KMS-11 (cell line): ENCODE measurements around the gene STYX.

Experiments
- H2AFZ ChIP-seq: fragments of 200-600 bp; sonication (generic); 2 replicates; pipeline ENCODE4 v1.6.1; 2016; ENCODE audit warnings: antibody characterized with exemption, mixed run types, low read depth
- H3K27ac ChIP-seq: fragments of 200-600 bp; sonication (generic); 2 replicates; pipeline ENCODE4 v1.6.1; 2016; ENCODE audit warnings: mild to moderate bottlenecking, mixed run types
- H3K27me3 ChIP-seq: fragments of 200-600 bp; sonication (generic); 2 replicates; pipeline ENCODE4 v1.6.1; 2017; ENCODE audit warnings: mild to moderate bottlenecking, low read depth, mixed run types, moderate library complexity; ENCODE audit not compliant: insufficient read depth
- H3K36me3 ChIP-seq: fragments of 200-600 bp; sonication (generic); 2 replicates; pipeline ENCODE4 v1.6.1; 2017; ENCODE audit warnings: mild to moderate bottlenecking, mixed run types; ENCODE audit not compliant: insufficient read depth
- H3K4me1 ChIP-seq: fragments of 200-600 bp; sonication (generic); 2 replicates; pipeline ENCODE4 v1.6.1; 2016; ENCODE audit warnings: mild to moderate bottlenecking, low read depth, mixed run types; ENCODE audit not compliant: poor library complexity, severe bottlenecking
- H3K4me2 ChIP-seq: fragments of 200-600 bp; sonication (generic); 2 replicates; pipeline ENCODE4 v1.7.0; 2016; ENCODE audit warnings: mild to moderate bottlenecking, mixed run types
- H3K4me3 ChIP-seq: fragments of 200-600 bp; sonication (generic); IDR thresholded peaks from 2 replicates; pipeline ENCODE4 v1.6.1; 2017; ENCODE audit warnings: low read depth, low read length, mixed read lengths; ENCODE audit not compliant: insufficient read depth
- H3K79me2 ChIP-seq: fragments of 200-600 bp; sonication (generic); 2 replicates; pipeline ENCODE4 v1.6.1; 2016; ENCODE audit warnings: low read depth, mixed run types; ENCODE audit not compliant: insufficient read depth
- H3K9ac ChIP-seq: fragments of 200-600 bp; sonication (generic); 2 replicates; pipeline ENCODE4 v1.6.1; 2016; ENCODE audit warnings: mild to moderate bottlenecking, mixed run types
- H4K20me1 ChIP-seq: fragments of 200-600 bp; sonication (generic); 2 replicates; pipeline ENCODE4 v1.6.1; 2016; ENCODE audit warnings: mild to moderate bottlenecking, mixed run types; ENCODE audit not compliant: insufficient read depth
- TF ChIP-seq, protein P1 (sequence below): fragments of 200-600 bp; sonication (generic); conservative IDR thresholded peaks from 2 replicates; pipeline ENCODE4 v1.6.1; 2017; ENCODE audit warnings: low read depth, mild to moderate bottlenecking, antibody characterized with exemption, low read length, moderate library complexity, mixed read lengths

Gene STYX

DNA sequence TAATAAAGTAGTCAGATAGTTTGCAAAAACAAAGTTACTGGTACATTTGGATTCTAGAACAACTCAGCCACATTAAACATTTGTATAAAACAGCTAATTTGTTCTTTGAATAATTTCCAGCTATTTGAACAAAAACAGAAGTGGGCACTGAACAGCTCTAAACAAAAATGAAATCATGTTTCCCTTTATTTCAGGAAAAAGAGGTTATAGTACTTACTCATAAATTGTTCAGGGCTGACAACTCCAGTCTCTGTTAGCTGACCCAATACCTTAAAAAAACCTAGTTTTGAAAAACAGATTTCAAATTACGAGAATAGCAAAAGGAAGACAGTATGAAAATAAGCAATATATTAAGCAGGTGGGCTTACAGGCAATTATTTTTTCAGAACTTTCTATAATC, 53.2 kb downstream of the STYX start:
- TF ChIP-seq, protein P1, sequence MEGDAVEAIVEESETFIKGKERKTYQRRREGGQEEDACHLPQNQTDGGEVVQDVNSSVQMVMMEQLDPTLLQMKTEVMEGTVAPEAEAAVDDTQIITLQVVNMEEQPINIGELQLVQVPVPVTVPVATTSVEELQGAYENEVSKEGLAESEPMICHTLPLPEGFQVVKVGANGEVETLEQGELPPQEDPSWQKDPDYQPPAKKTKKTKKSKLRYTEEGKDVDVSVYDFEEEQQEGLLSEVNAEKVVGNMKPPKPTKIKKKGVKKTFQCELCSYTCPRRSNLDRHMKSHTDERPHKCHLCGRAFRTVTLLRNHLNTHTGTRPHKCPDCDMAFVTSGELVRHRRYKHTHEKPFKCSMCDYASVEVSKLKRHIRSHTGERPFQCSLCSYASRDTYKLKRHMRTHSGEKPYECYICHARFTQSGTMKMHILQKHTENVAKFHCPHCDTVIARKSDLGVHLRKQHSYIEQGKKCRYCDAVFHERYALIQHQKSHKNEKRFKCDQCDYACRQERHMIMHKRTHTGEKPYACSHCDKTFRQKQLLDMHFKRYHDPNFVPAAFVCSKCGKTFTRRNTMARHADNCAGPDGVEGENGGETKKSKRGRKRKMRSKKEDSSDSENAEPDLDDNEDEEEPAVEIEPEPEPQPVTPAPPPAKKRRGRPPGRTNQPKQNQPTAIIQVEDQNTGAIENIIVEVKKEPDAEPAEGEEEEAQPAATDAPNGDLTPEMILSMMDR = no peak
- Histone ChIP-seq H3K9ac (no peak overlapping the region), H3K4me1 (peaks cover 13% of the 10 kb centered on the region), H3K27ac (no peak overlapping the region), H4K20me1 (no peaks in the 10 kb centered on the region), H3K36me3 (no peaks in the 10 kb centered on the region), H3K79me2 (peaks cover 2% of the 10 kb centered on the region; the same call in 1 of the 2 replicates), H3K4me3 (no peak overlapping the region), H2AFZ (no peak overlapping the region), H3K27me3 (no peaks in the 10 kb centered on the region), H3K4me2 (no peak overlapping the region)

DNA sequence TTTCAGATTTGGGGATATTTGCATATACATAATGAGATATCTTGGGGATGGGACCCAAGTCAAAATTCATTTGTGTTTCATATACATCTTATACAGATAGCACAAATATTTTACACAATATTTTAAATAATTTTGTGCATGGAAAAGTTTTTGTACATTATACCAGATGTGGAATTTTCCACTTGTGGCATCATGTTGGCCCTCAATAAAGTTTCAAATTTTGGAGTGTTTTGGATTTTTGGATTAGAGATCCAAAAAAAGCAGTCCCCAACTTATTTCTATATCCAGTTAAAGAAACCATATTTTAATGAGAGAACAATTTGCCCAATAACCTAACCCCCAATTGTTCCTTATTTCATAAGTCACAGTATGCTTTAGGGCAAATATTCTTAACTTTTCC, 56.9 kb downstream of the STYX start:
- Histone ChIP-seq H3K79me2 (peaks cover 30% of the 10 kb centered on the region), H3K4me1 (peaks cover 23% of the 10 kb centered on the region), H2AFZ (no peak overlapping the region), H3K27me3 (no peaks in the 10 kb centered on the region), H3K36me3 (no peaks in the 10 kb centered on the region), H3K9ac (no peak overlapping the region), H3K4me3 (no peak overlapping the region), H4K20me1 (no peaks in the 10 kb centered on the region), H3K4me2 (no peak overlapping the region), H3K27ac (no peak overlapping the region)
- TF ChIP-seq, protein P1 = no peak

DNA sequence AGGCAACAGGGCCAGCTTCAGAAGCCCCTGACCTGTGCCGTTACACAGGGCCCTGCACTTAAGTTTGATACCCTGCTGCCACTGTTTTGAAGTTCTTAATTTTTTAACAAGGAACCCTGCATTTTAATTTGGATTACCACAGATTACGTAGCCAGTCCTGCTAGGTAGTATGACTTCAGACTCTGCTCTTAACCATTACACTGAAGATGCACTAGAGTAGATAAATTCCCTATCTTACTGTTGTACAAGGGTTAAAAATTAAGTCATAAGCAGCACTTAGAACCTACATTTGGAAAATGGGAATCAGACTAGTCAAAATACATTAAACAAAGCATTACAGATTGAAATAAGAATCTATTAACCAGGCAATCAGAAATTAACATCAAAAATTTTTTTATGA, 59.2 kb downstream of the STYX start:
- TF ChIP-seq, protein P1 = no peak
- Histone ChIP-seq H3K9ac (no peak overlapping the region), H2AFZ (no peak overlapping the region), H3K4me2 (peak overlapping the region; percentile 21; the same call in 1 of the 2 replicates), H3K27ac (no peak overlapping the region), H3K4me1 (peaks cover 27% of the 10 kb centered on the region), H3K79me2 (peaks cover 30% of the 10 kb centered on the region), H3K27me3 (no peaks in the 10 kb centered on the region), H3K36me3 (no peaks in the 10 kb centered on the region), H4K20me1 (no peaks in the 10 kb centered on the region), H3K4me3 (no peak overlapping the region)

DNA sequence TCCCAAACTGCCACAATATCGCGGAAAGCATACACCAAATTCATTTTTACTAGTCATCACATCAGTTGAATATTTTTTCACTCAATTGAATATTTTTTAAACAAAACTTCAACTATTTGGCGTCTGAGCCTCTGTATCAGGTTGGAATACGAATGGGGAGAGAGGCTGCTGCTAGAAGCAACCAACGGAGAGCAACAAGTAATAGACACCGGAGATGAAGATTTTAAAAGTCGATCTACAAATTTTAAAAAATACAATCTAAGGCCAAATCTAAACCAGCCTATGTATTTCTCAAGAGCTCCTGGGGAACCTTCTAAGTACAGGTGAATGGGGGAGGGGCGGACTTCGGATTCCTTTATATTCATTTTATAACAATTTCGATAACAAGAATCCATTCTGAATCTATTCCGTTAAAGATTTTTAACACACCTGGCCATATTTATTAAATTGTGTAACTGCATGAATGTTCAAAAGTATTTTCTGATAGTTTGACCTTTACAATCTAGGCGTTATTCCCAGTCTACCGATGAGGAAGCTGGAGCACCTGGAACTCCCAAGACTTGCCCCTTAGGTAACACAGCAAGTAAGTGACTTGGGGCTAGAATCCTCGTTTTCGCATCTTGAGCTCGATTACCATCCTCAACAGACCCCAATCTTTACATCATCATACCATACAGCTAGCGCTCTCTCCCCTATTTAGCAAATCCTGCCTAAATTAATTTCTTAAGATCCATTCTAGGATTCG, 60.2 kb downstream of the STYX start:
- H2AFZ ChIP-seq = no peak overlapping the region
- H3K4me2 ChIP-seq = peak overlapping the region; percentile 80
- H3K27ac ChIP-seq = peak overlapping the region; percentile 56; the same call in 1 of the 2 replicates
- peaks cover 30% of the 10 kb centered on the region for H3K79me2 ChIP-seq
- H3K36me3 ChIP-seq = no peaks in the 10 kb centered on the region
- H4K20me1 ChIP-seq = no peaks in the 10 kb centered on the region
- H3K27me3 ChIP-seq = no peaks in the 10 kb centered on the region
- H3K4me3 ChIP-seq = no peak overlapping the region
- peak overlapping the region; percentile 72 for H3K9ac ChIP-seq
- TF ChIP-seq, protein P1 = no peak
- H3K4me1 ChIP-seq = peaks cover 27% of the 10 kb centered on the region
